Left renal cortex interstitium (tissue), 4 donors: ENCODE results near the gene GSTA2. TPM values are rescaled to one million over a fixed set of nuclear protein-coding genes. Genes with fewer than 3 reads are reported as not detected.
"Not testable (repeated sequence)": the region's sequence is repeated elsewhere in the genome, so short reads cannot be mapped to it uniquely, and the experiment has no call there.

ENCODE experiments used
- DNase-seq, 4 donors: peaks; one replicate each; pipeline ENCODE4 v3.0.0-alpha.2; 2013; ENCODE audit warnings: low read depth in 4 of 4, low spot score in 2 of 4, missing footprints in 1 of 4
- polyA plus RNA-seq, 4 donors: library from polyadenylated mRNA; unstranded; fragments of 120-200 nt; gene quantifications; one replicate each; pipeline ENCODE4 v1.2.1, GENCODE V29; 2013; ENCODE audit not compliant: insufficient read length in 4 of 4

Gene GSTA2
- polyA plus RNA-seq, 4 donors, result 0.19 to 0.60 (median 0.20) TPM; not detected in 1

DNA sequence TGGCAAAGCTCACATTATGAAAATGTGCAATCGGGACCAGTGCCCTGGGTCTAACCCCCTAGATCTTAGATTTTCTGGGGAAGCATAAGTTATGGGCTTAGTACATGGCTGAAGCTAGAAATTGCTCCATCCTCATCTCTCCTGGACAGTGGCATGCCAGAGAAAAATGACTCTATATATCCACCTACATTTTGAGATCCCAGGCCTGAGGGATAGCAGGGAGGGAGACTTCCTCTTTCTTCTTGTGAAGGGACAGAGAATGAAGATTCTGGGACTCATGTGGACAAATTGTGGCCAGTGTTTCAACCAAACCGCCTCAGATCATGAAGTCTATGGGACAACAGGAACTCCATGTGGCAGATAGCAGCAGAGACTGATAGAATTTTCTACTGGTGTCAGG lies 35.4 kb downstream of the GSTA2 start:
- no peak for DNase-seq

GRCh38 chr6:52726741-52727535 lies 36.3 kb downstream of the GSTA2 start:
- no peak for DNase-seq

- DNase-seq, result no peak
Observed at GRCh38 chr6:52726193-52726542, 37.1 kb downstream of the GSTA2 start.

- no peak for DNase-seq
Observed at GRCh38 chr6:52725535-52726192, 37.6 kb downstream of the GSTA2 start.

- no peak for DNase-seq
Observed at GRCh38 chr6:52725143-52725534, 38.1 kb downstream of the GSTA2 start.

DNA sequence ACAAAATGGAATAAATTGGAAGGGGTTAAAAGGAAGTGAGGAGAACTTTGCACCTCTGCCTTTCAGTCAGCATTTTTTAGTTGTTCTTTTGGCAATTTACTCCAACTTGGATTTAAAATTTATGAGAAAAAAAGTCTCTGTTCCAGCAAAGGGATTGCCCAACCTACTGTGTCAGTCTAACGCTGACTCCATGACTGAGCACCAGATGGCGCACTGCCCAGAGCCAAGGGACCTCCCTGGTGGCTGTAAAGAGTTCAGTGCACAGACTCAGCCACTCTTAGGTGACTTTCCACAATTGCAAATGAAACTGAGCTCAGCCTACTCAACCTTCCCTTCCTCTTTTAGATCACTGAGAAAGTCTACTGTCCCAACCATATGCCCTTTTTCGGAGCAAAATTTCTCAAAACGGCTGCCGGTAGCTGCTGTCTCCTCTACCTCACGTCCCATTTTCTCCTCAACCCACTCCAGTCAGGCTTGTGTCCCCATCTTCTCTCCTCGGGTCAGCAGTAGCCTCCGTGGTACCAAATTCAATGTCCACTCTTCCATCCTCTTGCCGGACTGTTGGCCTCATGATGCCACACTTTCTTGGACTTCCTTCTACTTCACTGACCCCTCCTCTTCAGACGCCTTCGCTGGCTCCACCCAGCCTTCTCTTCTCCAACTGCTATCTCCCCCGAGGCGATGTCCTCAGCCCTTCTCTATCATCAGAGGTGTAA lies 38.7 kb downstream of the GSTA2 start:
- DNase-seq, result peak in 1 of 4 donors; percentile 32

DNA sequence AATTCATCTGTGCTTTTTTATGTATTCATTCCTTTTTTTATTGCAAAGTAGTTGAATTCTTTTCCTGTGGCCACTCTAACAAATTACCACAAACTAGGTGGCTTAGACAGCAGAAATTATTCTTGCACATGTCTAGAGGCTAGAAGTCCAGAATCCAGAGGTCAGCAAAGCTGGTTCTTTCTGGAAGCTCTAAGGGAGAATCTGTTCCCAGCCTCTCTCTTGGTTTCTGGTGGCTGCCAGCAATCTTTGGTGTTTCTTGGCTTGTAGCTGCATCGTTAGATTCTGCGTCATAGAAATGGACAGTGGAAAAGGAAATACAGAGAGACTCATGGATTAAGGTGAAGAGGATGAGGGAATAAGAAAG lies 39.3 kb downstream of the GSTA2 start:
- DNase-seq, result no peak

GRCh38 chr6:52720321-52720720 lies 43.0 kb downstream of the GSTA2 start:
- no peak for DNase-seq

DNA sequence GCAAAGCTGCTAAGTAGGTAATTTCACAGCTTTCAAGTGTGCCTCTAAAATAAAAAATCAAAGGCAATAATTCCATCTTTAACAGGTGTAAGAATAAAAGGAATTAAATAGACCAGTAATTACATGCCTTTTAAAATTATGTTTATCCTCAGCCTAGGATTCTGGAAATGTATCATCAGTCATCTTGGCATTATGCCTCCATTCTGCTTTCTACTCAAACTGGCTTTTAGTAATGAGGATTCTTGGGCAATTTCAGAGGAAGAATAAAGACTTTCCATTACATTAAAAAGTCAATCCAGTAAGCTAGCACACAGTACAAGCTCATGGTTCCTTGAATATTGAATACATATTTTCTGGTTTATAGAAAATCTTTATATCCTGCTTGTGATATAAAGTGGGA lies 44.7 kb downstream of the GSTA2 start:
- no peak for DNase-seq

DNA sequence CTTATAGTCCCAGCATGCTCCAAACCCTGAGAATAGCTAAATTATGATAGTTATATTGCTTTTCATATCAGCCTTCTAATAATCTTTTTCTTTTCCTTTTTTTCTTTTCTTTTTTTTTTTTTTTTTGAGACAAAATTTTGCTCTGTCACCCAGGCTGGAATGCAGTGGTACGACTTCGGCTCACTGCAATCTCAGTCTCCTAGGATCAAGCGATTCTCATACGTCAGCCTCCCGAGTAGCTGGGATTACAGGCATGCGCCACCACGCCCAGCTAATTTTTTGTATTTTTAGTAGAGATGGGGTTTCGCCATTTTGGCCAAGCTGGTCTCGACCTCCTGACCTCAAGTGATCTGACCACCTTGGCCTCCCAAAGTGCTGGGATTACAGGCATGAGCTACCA lies 48.5 kb downstream of the GSTA2 start:
- not testable (repeated sequence) for DNase-seq

DNA sequence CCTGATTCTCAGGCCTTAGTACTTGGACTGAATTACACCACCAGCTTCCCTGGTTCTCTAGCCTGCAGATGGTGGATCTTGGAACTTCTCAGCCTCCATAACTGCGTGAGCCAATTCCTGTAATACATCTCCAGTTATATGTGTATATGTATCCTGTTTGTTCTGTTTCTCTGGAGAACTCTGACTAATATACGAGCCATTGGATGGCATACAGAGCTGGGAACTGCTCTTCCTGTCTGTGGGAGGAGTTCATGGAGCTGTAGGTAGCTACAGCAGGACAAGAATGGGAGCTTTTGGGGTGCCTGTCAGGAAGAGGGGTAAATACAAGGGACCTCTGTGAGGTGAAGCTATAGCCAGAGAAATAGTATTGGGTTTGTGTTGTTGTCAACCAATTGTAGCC lies 51.1 kb downstream of the GSTA2 start:
- no peak for DNase-seq

DNA sequence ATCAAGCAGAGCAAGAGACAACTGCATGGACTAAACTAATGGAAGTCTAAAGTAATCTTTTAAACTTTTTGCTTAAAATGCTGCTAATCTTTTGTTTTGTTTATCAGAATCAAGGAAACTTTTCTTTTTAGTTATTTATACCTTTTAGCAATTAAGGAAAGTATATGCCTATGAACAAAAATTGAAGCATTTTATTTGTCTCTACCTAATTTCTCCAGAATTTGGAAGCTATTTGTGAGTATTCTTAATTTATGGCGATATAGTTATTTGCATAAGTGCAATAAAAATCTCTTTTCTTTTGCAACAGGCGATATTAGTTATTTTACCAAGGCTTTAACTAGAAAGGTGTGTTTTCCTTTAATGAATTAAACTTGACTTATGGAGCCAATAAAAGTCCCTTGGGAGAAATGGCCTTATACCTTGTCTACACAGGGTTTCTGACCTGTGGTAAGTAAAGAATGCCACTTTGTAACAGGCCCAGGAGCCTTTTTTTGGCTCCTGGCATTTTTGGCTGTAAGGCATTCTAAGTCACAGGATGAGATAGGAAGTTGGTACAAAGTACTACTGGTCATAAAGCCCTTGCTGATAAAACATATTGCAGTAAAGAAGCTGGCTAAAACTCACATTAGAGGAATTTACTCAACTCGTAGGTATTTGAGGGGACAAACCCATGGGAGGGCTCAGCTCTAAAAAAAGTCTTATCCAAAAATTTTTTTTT lies 55.2 kb downstream of the GSTA2 start:
- DNase-seq, result no peak

- no peak for DNase-seq
Observed at GRCh38 chr6:52706001-52706400, 57.3 kb downstream of the GSTA2 start.

- DNase-seq, result not testable (repeated sequence)
Observed at GRCh38 chr6:52704781-52705502, 58.3 kb downstream of the GSTA2 start.

GRCh38 chr6:52704060-52704459 lies 59.2 kb downstream of the GSTA2 start:
- DNase-seq, result no peak

Other genes with a start within 250 kb of the GSTA2 start
- gene TRAM2, start 186.4 kb downstream of the GSTA2 start, polyA plus RNA-seq, result 10 to 100 TPM; 38.2 to 50.8 (median 46.8) TPM
- 10 to 100 TPM; 37.1 to 51.3 (median 50.0) TPM for gene TMEM14A, start 92.4 kb downstream of the GSTA2 start, polyA plus RNA-seq
- 10 to 100 TPM in 1 of 4 donors, 1 to 10 TPM in 3; 1.0 to 12.1 (median 1.5) TPM for gene GSTA1, start 40.3 kb upstream of the GSTA2 start, polyA plus RNA-seq
- not detected for gene GSTA5, start 77.3 kb upstream of the GSTA2 start, polyA plus RNA-seq
- gene GSTA3, start 146.2 kb upstream of the GSTA2 start, polyA plus RNA-seq, result under 1 TPM; 0.40 to 0.76 (median 0.46) TPM
- gene GSTA4, start 231.8 kb upstream of the GSTA2 start, polyA plus RNA-seq, result 100 to 1,000 TPM in 3 of 4 donors, 10 to 100 TPM in 1; 99.8 to 123 (median 114) TPM